Measurements from ENCODE around the gene SYT9. TPM values are rescaled to one million over a fixed set of nuclear protein-coding genes. Genes with fewer than 3 reads are reported as not detected.

Gene SYT9
- total and polyA plus RNA-seq, 2 donors (not counting 3 experiments of a cell fraction or from before 2014, with no cell fraction given), result 0.23 TPM; not detected in 1

- ChIA-PET CTCF (interaction anchor here (1.2 kb wide), 1 partner anchor 43 kb away, joined by 4 read pairs; no protein-coding TSS in a partner anchor), POLR2A (no interaction called here)
- no peak overlapping the region for H3K4me3 ChIP-seq (replicated peaks in 1 of 3; ENCODE audit: insufficient read depth in 1 of 3, low read depth in 1 of 3, low read length in 3 of 3)
- dilution Hi-C loops (cut with MboI; ENCODE audit: extremely low pct_ligation_motif_present, low sequenced_read_pairs) (no loop called here), intact Hi-C loops (cut with micrococcal nuclease) (no loop called here)
- H3K36me3 ChIP-seq (ENCODE audit: control insufficient read depth in 2 of 2, extremely low read depth in 1 of 2, insufficient read depth in 2 of 2, low read length in 2 of 2), result no peaks in the 10 kb centered on the region
- no peak for DNase-seq (ENCODE audit: low read depth, low spot score)
- no peak overlapping the region for H3K27ac ChIP-seq (ENCODE audit: insufficient read depth, low read depth, low read length)
- FAIRE-seq, result no peak
- BruUV-seq (replicated peaks), result no TSS peak
- no peaks in the 10 kb centered on the region for H4K20me1 ChIP-seq (replicated peaks; ENCODE audit: control insufficient read depth, extremely low read depth, insufficient read depth, low read length)
- no peak overlapping the region for H3K9ac ChIP-seq (replicated peaks; ENCODE audit: extremely low read depth, insufficient read depth, low read length)
- no peak for TF ChIP-seq FOS (IDR thresholded peaks at IDR 0.05; ENCODE audit: borderline replicate concordance, insufficient read depth, low read length)
- no peak for TF ChIP-seq POLR2AphosphoS5 (IDR thresholded peaks at IDR 0.05; ENCODE audit: insufficient read depth, low read depth, low read length)
- no peaks in the 10 kb centered on the region for H3K79me2 ChIP-seq (ENCODE audit: control insufficient read depth, insufficient read depth, low read length)
- H3K9me3 ChIP-seq (replicated peaks; ENCODE audit: control insufficient read depth, insufficient read depth, low read length), result no peaks in the 10 kb centered on the region
- H3K9me1 ChIP-seq (replicated peaks; ENCODE audit: control insufficient read depth, extremely low read depth, insufficient read depth, low read length), result no peaks in the 10 kb centered on the region
- no peaks in the 10 kb centered on the region for H3K4me1 ChIP-seq (ENCODE audit: control insufficient read depth, extremely low read depth, insufficient read depth, low read length)
- no peak overlapping the region for H2AFZ ChIP-seq (ENCODE audit: low read depth, low read length)
- H3K27me3 ChIP-seq (ENCODE audit: control insufficient read depth in 2 of 2, insufficient read depth in 2 of 2, low read length in 2 of 2), result no peaks in the 10 kb centered on the region
- no peak overlapping the region for H3K4me2 ChIP-seq (ENCODE audit: insufficient read depth, low read length)
These were observed 70.1 kb downstream of the SYT9 start for GRCh38 chr11:7321473-7322450.

GRCh38 chr11:7332451-7332850 lies 80.7 kb downstream of the SYT9 start:
- Histone ChIP-seq H3K27ac (ENCODE audit: insufficient read depth, low read depth, low read length) (no peak overlapping the region), H2AFZ (ENCODE audit: low read depth, low read length) (no peak overlapping the region), H3K36me3 (ENCODE audit: control insufficient read depth in 2 of 2, extremely low read depth in 1 of 2, insufficient read depth in 2 of 2, low read length in 2 of 2) (no peaks in the 10 kb centered on the region), H3K79me2 (ENCODE audit: control insufficient read depth, insufficient read depth, low read length) (no peaks in the 10 kb centered on the region), H3K9me1 (replicated peaks; ENCODE audit: control insufficient read depth, extremely low read depth, insufficient read depth, low read length) (no peaks in the 10 kb centered on the region), H3K9ac (replicated peaks; ENCODE audit: extremely low read depth, insufficient read depth, low read length) (no peak overlapping the region), H3K4me2 (ENCODE audit: insufficient read depth, low read length) (no peak overlapping the region), H3K9me3 (replicated peaks; ENCODE audit: control insufficient read depth, insufficient read depth, low read length) (no peaks in the 10 kb centered on the region), H3K27me3 (ENCODE audit: control insufficient read depth in 2 of 2, insufficient read depth in 2 of 2, low read length in 2 of 2) (no peaks in the 10 kb centered on the region), H3K4me3 (replicated peaks in 1 of 3; ENCODE audit: insufficient read depth in 1 of 3, low read depth in 1 of 3, low read length in 3 of 3) (no peak overlapping the region), H3K4me1 (ENCODE audit: control insufficient read depth, extremely low read depth, insufficient read depth, low read length) (no peaks in the 10 kb centered on the region), H4K20me1 (replicated peaks; ENCODE audit: control insufficient read depth, extremely low read depth, insufficient read depth, low read length) (no peaks in the 10 kb centered on the region)
- intact Hi-C loops (cut with micrococcal nuclease) (no loop called here), dilution Hi-C loops (cut with MboI; ENCODE audit: extremely low pct_ligation_motif_present, low sequenced_read_pairs) (no loop called here)
- no TSS peak for BruUV-seq (replicated peaks)
- no peak for TF ChIP-seq GATA2 (IDR thresholded peaks at IDR 0.05; ENCODE audit: insufficient read depth, insufficient read length, low read depth, low read length)
- no peak for TF ChIP-seq POLR2AphosphoS5 (IDR thresholded peaks at IDR 0.05; ENCODE audit: insufficient read depth, low read depth, low read length)
- TF ChIP-seq JUN (IDR thresholded peaks at IDR 0.05; ENCODE audit: borderline replicate concordance, insufficient read depth, insufficient read length, low read depth), result no peak
- no peak for TF ChIP-seq MYC (IDR thresholded peaks at IDR 0.05; ENCODE audit: low read depth, low read length)
- TF ChIP-seq FOS (IDR thresholded peaks at IDR 0.05; ENCODE audit: borderline replicate concordance, insufficient read depth, low read length), result no peak
- no peak for TF ChIP-seq POLR2A (IDR thresholded peaks at IDR 0.05; ENCODE audit: low read depth, low read length)
- TF ChIP-seq MAX (IDR thresholded peaks at IDR 0.05; ENCODE audit: insufficient read depth, insufficient read length), result no peak
- no peak for TF ChIP-seq EZH2 (IDR thresholded peaks at IDR 0.05; ENCODE audit: borderline replicate concordance, low read depth, low read length, severe bottlenecking)
- TF ChIP-seq CTCF (IDR thresholded peaks at IDR 0.05; ENCODE audit: extremely low read depth in 1 of 2, insufficient read depth in 1 of 2, low read depth in 1 of 2, low read length in 2 of 2), result no peak
- POLR2A ChIA-PET, result no interaction called here
- DNase-seq (ENCODE audit: low read depth, low spot score) (no peak), FAIRE-seq (no peak)
- CTCF ChIA-PET, result interaction anchor here (0.6 to 1.6 kb wide), 2 partner anchors 21 to 54 kb away, joined by 3 to 4 read pairs; no protein-coding TSS in a partner anchor

All from endothelial cell of umbilical vein (primary cell).